Glutamatergic neuron (in vitro differentiated cells): ENCODE measurements around the gene PMEPA1. TPM values are rescaled to one million over a fixed set of nuclear protein-coding genes. Genes with fewer than 3 reads are reported as not detected.

Experiments
- DNase-seq: peaks from one replicate; pipeline ENCODE4 v3.0.0; 2022
- H3K27ac Mint-ChIP-seq: one replicate; pipeline ENCODE4 v1.8.0; 2020; ENCODE audit warnings: mild to moderate bottlenecking, mixed read lengths, inconsistent platforms; ENCODE audit not compliant: unreplicated experiment
- H3K27me3 Mint-ChIP-seq: one replicate; pipeline ENCODE4 v1.8.0; 2020; ENCODE audit warnings: mild to moderate bottlenecking, moderate library complexity, mixed read lengths, inconsistent platforms; ENCODE audit not compliant: unreplicated experiment
- H3K36me3 Mint-ChIP-seq: one replicate; pipeline ENCODE4 v1.8.0; 2020; ENCODE audit warnings: mild to moderate bottlenecking, mixed read lengths, inconsistent platforms; ENCODE audit not compliant: unreplicated experiment
- H3K4me1 Mint-ChIP-seq: one replicate; pipeline ENCODE4 v1.8.0; 2020; ENCODE audit warnings: mild to moderate bottlenecking, low read depth, mixed read lengths, inconsistent platforms; ENCODE audit not compliant: unreplicated experiment
- H3K4me3 Mint-ChIP-seq: one replicate; pipeline ENCODE4 v1.8.0; 2020; ENCODE audit warnings: mild to moderate bottlenecking, mixed read lengths, inconsistent platforms; ENCODE audit not compliant: unreplicated experiment
- H3K9me3 Mint-ChIP-seq: one replicate; pipeline ENCODE4 v1.8.0; 2020; ENCODE audit warnings: mild to moderate bottlenecking, moderate library complexity, mixed read lengths, inconsistent platforms; ENCODE audit not compliant: unreplicated experiment
- CTCF ChIP-seq: fragments of 200-600 bp; sonication (generic); IDR thresholded peaks from one replicate; pipeline ENCODE4 v1.5.0; 2021; ENCODE audit not compliant: partially characterized antibody, unreplicated experiment
- total RNA-seq: library from RNA; stranded (reverse); fragmentation: NEBNext Ultra II Directional; extraction: Animal tissue kit (Norgen Biotek cat#: 25700); gene quantifications from one replicate; pipeline ENCODE4 v1.2.1, GENCODE V29; 2021; ENCODE audit not compliant: unreplicated experiment

Gene PMEPA1
- total RNA-seq, 1 donor from 2014 or later: 14.4 TPM

GRCh38 chr20:57621421-57622200, 88.2 kb downstream of the PMEPA1 start:
- H3K4me3 Mint-ChIP-seq: no peak overlapping the region
- DNase-seq: no peak
- TF ChIP-seq CTCF: no peak
- no peaks in the 10 kb centered on the region for H3K4me1 Mint-ChIP-seq
- no peak overlapping the region for H3K27ac Mint-ChIP-seq
- H3K36me3 Mint-ChIP-seq: no peaks in the 10 kb centered on the region
- H3K27me3 Mint-ChIP-seq: peaks cover 4% of the 10 kb centered on the region
- H3K9me3 Mint-ChIP-seq: no peaks in the 10 kb centered on the region

- Mint-ChIP-seq H3K4me3 (no peak overlapping the region), H3K4me1 (no peaks in the 10 kb centered on the region), H3K9me3 (no peaks in the 10 kb centered on the region), H3K27ac (no peak overlapping the region), H3K27me3 (peaks cover 4% of the 10 kb centered on the region), H3K36me3 (no peaks in the 10 kb centered on the region)
- DNase-seq: no peak
- no peak for TF ChIP-seq CTCF
Measured at GRCh38 chr20:57620999-57621398, 88.8 kb downstream of the PMEPA1 start.

GRCh38 chr20:57620274-57620990, 89.4 kb downstream of the PMEPA1 start, which contains the start of gene ZBP1:
Gene ZBP1, minus strand, starts transcription at chr20:57620426. Its CDS starts 131 bp downstream, at chr20:57620295.
- Mint-ChIP-seq H3K36me3 (no peaks in the 10 kb centered on the region), H3K9me3 (no peaks in the 10 kb centered on the region), H3K27me3 (peaks cover 7% of the 10 kb centered on the region), H3K4me3 (no peak within 1 kb of the TSS), H3K4me1 (no peaks in the 10 kb centered on the region), H3K27ac (no peak within 1 kb of the TSS)
- no peak for DNase-seq
- TF ChIP-seq CTCF: no peak

GRCh38 chr20:57619051-57619831, 90.6 kb downstream of the PMEPA1 start:
- Mint-ChIP-seq H3K36me3 (no peaks in the 10 kb centered on the region), H3K4me1 (no peaks in the 10 kb centered on the region), H3K27me3 (peaks cover 7% of the 10 kb centered on the region), H3K9me3 (no peaks in the 10 kb centered on the region), H3K4me3 (no peak overlapping the region), H3K27ac (no peak overlapping the region)
- no peak for DNase-seq
- no peak for TF ChIP-seq CTCF

- H3K27me3 Mint-ChIP-seq: peaks cover 7% of the 10 kb centered on the region
- no peaks in the 10 kb centered on the region for H3K9me3 Mint-ChIP-seq
- no peak for DNase-seq
- no peak for TF ChIP-seq CTCF
- no peak overlapping the region for H3K4me3 Mint-ChIP-seq
- H3K4me1 Mint-ChIP-seq: no peaks in the 10 kb centered on the region
- no peaks in the 10 kb centered on the region for H3K36me3 Mint-ChIP-seq
- no peak overlapping the region for H3K27ac Mint-ChIP-seq
Measured at GRCh38 chr20:57618764-57619050, 91.1 kb downstream of the PMEPA1 start.
